Neutrophil (primary cell): ENCODE results near the gene HOXC12.

ENCODE experiments used
- H3K27ac ChIP-seq: fragments of 200-600 bp; sonication (generic); 2 replicates; pipeline ENCODE4 v1.5.1; 2016; ENCODE audit warnings: mild to moderate bottlenecking, moderate library complexity
- H3K27me3 ChIP-seq: fragments of 200-600 bp; sonication (generic); 2 replicates; pipeline ENCODE4 v1.6.0; 2016; ENCODE audit warnings: mild to moderate bottlenecking
- H3K36me3 ChIP-seq: fragments of 200-600 bp; sonication (generic); 2 replicates; pipeline ENCODE4 v1.5.1; 2017
- H3K4me1 ChIP-seq, 2 experiments: fragments of 200-600 bp in 1 of 2; sonication (generic) in 1 of 2; 1 replicate in 1 of 2; 2 replicates in 1 of 2; pipeline versions ENCODE4 v1.5.1 to v1.6.1; 2013 to 2016; ENCODE audit warnings: low read depth in 1 of 2, low read length in 1 of 2, mild to moderate bottlenecking in 1 of 2, moderate library complexity in 1 of 2; ENCODE audit not compliant: control insufficient read depth in 1 of 2, insufficient read depth in 1 of 2
- H3K4me3 ChIP-seq, 2 experiments: fragments of 200-600 bp in 1 of 2; sonication (generic) in 1 of 2; 1 replicate in 1 of 2; 2 replicates in 1 of 2; pipeline ENCODE4 v1.5.1; 2013 to 2016; ENCODE audit warnings: low read depth in 1 of 2, low read length in 1 of 2, mild to moderate bottlenecking in 1 of 2, moderate library complexity in 1 of 2
- H3K9me3 ChIP-seq: fragments of 200-600 bp; sonication (generic); 2 replicates; pipeline ENCODE4 v1.5.1; 2016
- CTCF ChIP-seq: fragments of 200-600 bp; sonication (generic); IDR thresholded peaks from 2 replicates; pipeline ENCODE4 v1.5.1; 2016; ENCODE audit warnings: antibody characterized with exemption

Gene HOXC12

GRCh38 chr12:53954694-53955035, at the start of gene HOXC12:
TSS of gene HOXC12 (plus strand) at chr12:53954903. CDS start at chr12:53954930, 27 bp downstream.
- H3K27me3 ChIP-seq: peaks cover 100% of the 10 kb centered on the region
- H3K27ac ChIP-seq: no peak within 1 kb of the TSS
- TF ChIP-seq CTCF: no peak
- H3K9me3 ChIP-seq: no peaks in the 10 kb centered on the region
- H3K4me1 ChIP-seq: no peaks in the 10 kb centered on the region
- H3K36me3 ChIP-seq: no peaks in the 10 kb centered on the region
- no peak within 1 kb of the TSS for H3K4me3 ChIP-seq

DNA sequence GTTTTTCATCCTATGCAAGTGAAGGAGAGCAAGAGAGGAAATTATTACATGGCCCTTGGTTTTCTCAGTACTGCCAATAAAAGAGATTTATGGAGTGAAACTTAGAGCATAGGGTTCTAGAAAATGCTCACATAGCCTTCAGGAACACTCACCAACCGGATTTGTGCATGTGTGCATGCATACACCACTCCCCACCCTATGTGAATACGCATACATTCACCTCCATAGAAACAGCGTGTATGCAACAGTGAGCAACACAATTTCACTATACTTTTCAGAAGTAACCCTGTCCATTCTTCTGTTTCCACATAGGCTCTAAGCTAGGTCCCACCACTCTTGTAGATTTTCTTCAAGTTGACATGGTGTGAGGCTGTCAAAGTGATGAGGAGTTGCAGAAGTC, 47.6 kb upstream of the HOXC12 start:
- TF ChIP-seq CTCF: no peak
- Histone ChIP-seq H3K4me3 (no peak overlapping the region), H3K27ac (no peak overlapping the region), H3K9me3 (no peaks in the 10 kb centered on the region), H3K4me1 (no peaks in the 10 kb centered on the region), H3K27me3 (peaks cover 96% of the 10 kb centered on the region), H3K36me3 (no peaks in the 10 kb centered on the region)

GRCh38 chr12:53916788-53917655, 37.7 kb upstream of the HOXC12 start:
- Histone ChIP-seq H3K4me1 (no peaks in the 10 kb centered on the region), H3K9me3 (no peaks in the 10 kb centered on the region), H3K27me3 (peaks cover 97% of the 10 kb centered on the region), H3K27ac (no peak overlapping the region), H3K36me3 (no peaks in the 10 kb centered on the region), H3K4me3 (no peak overlapping the region)
- no peak for TF ChIP-seq CTCF

GRCh38 chr12:53924521-53925405, 29.9 kb upstream of the HOXC12 start:
- no peaks in the 10 kb centered on the region for H3K9me3 ChIP-seq

More at GRCh38 chr12:53924521-53925405, 29.9 kb upstream of the HOXC12 start:
- no peak for TF ChIP-seq CTCF
- Histone ChIP-seq H3K36me3 (no peaks in the 10 kb centered on the region), H3K27ac (no peak overlapping the region), H3K4me1 (no peaks in the 10 kb centered on the region), H3K4me3 (no peak overlapping the region), H3K27me3 (peaks cover 100% of the 10 kb centered on the region)
